Stomach smooth muscle (tissue), 2 donors: ENCODE measurements around the gene KHK.

Experiments used
- H3K27ac ChIP-seq: one replicate; pipeline ENCODE4 v1.7.0; 2013; ENCODE audit warnings: mild to moderate bottlenecking, low read length, inconsistent platforms
- H3K27me3 ChIP-seq, 2 donors: one replicate each; pipeline ENCODE4 v1.7.0; 2013; ENCODE audit warnings: low read length in 2 of 2; ENCODE audit not compliant: insufficient read depth in 2 of 2, control insufficient read depth in 1 of 2
- H3K36me3 ChIP-seq, 2 donors: one replicate each; pipeline ENCODE4 v1.7.0; 2013; ENCODE audit warnings: low read length in 2 of 2; ENCODE audit not compliant: control insufficient read depth in 2 of 2, insufficient read depth in 2 of 2
- H3K4me1 ChIP-seq: one replicate; pipeline ENCODE4 v1.7.0; 2013; ENCODE audit warnings: low read length; ENCODE audit not compliant: control insufficient read depth, insufficient read depth
- H3K4me3 ChIP-seq, 2 donors: one replicate each; pipeline ENCODE4 v1.7.0; 2013; ENCODE audit warnings: low read length in 2 of 2
- H3K9ac ChIP-seq, 2 donors: one replicate each; pipeline ENCODE4 v1.7.0; 2013; ENCODE audit warnings: low read length in 2 of 2, mild to moderate bottlenecking in 1 of 2
- H3K9me3 ChIP-seq, 2 donors: one replicate each; pipeline ENCODE4 v1.7.0; 2013; ENCODE audit warnings: low read length in 2 of 2; ENCODE audit not compliant: control insufficient read depth in 2 of 2
- donor health status: healthy.
- donor health status: Pancreatic carcinoma.

Gene KHK

DNA sequence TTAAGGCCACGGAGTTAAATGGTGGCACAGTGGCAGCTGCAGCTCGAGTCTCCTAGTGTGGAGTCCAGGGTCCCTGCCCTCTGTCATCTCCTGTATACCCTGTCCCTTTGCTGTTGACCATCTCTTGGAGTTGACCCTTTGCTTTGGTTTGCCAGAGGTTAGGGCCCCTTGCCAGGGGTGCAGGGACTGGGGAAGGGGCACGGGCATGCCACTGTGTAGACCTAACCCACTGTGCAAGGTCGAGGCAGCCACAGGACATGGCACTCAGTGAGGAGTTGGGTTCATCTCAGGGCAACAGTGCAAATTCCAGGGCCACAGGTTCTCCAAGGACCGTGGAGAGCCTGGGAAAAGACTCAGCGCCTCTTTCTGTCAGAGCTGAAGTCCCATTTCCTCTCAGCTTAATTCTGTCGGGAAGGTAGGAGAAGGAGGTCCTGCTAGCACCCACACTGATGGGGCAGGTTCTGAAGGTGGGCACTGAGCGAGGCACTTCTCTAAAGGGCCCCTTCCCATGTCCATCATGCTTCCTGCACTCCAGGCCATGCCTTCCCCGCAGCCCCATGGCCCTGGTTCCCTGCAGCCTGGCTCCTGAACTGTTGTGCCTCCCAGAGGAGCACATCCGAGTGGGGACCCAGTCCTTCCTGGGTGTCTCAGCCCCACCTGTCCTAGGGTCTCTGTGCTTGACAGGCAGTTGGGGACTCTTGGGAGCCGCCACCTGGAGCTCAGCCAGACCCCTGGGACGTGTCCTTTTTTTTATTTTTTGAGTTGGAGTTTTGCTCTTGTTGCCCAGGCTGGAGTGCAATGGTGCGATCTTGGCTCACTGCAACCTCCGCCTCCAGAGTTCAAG lies 2.8 kb downstream of the KHK start:
- Histone ChIP-seq H3K27me3 (no peaks in the 10 kb centered on the region), H3K9me3 (no peaks in the 10 kb centered on the region), H3K36me3 (peaks cover 0 to 2% of the 10 kb centered on the region in 2 donors), H3K4me3 (no peak overlapping the region), H3K27ac (no peak overlapping the region), H3K4me1 (peaks cover 30% of the 10 kb centered on the region), H3K9ac (no peak overlapping the region)

DNA sequence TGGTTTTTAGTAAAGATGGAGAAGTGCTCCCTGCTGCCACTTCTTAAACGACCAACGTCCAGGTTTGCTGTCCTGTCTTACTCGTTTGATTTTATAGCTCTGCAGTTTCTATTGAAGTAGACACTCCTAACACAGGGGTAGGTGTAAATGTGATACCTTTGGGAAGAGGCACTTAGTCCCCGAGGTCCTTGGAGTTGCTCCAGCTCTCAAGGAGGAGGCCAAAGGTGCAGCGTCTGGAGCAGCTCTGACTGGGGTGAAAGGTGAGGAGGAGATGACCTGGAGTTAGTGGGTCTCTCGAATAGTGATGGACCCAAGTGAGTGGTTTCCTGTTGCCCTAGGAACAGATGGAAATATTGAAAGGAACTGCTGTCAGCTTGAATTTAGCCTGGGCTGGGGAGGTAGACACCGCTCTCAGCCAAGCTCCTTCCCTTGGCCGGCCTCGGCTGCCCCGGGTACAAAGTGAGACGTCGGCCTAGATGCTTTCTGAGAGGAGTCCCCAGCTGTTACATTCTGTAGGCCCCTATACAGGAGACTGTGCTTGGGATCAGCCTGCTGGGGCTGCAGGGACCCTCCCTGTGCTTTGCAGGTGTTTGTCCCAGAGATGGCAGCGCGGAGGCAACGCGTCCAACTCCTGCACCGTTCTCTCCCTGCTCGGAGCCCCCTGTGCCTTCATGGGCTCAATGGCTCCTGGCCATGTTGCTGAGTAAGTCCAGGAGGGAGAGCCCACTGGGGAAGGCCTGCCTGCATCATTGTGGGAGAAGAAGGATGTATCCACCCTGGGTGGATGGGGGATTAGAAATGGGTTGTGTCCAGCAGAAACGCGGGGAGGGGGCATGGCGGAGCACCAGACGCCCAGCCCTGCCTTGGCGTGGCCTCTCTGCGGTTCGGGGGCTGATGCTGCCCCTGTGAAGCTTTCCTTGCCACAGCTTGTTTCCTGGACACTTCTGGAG lies 5.4 kb downstream of the KHK start:
- Histone ChIP-seq H3K27ac (no peak overlapping the region), H3K4me3 (no peak overlapping the region), H3K4me1 (peaks cover 19% of the 10 kb centered on the region)

DNA sequence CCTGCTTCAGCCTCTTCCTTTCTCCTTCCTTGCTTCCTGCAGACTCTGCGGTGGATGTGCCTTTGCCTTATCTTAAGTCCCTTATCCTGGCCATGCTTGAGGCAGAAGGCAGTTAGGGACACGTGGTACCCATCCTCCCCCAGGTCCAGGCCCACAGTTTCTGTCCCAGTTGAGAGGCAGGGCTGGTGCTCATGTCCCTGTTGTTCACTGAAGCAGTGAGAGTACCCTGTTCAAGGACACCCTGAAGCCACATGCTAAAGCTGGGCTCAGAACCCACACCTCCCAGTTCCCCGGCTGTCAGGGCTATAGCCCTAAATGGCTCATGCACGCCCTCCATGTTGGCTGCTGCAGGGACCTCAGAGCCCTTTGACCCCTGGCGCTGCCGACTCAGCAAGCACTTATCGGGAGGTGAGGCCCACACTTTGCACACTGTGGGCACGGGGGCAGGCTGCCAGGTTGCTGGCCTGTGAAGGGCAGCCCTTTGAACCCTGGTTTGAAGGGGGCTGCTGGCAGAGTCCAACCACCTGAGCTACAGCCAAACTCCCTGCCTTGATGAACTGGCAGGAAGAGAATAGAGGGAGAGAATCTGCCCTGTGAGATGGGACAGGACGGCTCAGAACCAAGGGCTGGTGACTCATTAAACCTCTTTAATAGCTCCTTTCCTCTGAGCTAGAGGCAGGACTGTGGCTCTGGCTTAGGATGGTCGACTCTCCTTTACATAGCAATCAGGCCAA lies 6.3 kb downstream of the KHK start:
- no peaks in the 10 kb centered on the region for H3K27me3 ChIP-seq
- H3K4me3 ChIP-seq = no peak overlapping the region
- H3K36me3 ChIP-seq = peaks cover 0 to 5% of the 10 kb centered on the region in 2 donors
- peaks cover 14% of the 10 kb centered on the region for H3K4me1 ChIP-seq
- H3K27ac ChIP-seq = no peak overlapping the region
- H3K9ac ChIP-seq = no peak overlapping the region
- no peaks in the 10 kb centered on the region for H3K9me3 ChIP-seq

More for the DNA sequence above, 5.4 kb downstream of the KHK start:
- Histone ChIP-seq H3K27me3 (no peaks in the 10 kb centered on the region), H3K9me3 (no peaks in the 10 kb centered on the region), H3K36me3 (peaks cover 0 to 2% of the 10 kb centered on the region in 2 donors), H3K9ac (no peak overlapping the region)

DNA sequence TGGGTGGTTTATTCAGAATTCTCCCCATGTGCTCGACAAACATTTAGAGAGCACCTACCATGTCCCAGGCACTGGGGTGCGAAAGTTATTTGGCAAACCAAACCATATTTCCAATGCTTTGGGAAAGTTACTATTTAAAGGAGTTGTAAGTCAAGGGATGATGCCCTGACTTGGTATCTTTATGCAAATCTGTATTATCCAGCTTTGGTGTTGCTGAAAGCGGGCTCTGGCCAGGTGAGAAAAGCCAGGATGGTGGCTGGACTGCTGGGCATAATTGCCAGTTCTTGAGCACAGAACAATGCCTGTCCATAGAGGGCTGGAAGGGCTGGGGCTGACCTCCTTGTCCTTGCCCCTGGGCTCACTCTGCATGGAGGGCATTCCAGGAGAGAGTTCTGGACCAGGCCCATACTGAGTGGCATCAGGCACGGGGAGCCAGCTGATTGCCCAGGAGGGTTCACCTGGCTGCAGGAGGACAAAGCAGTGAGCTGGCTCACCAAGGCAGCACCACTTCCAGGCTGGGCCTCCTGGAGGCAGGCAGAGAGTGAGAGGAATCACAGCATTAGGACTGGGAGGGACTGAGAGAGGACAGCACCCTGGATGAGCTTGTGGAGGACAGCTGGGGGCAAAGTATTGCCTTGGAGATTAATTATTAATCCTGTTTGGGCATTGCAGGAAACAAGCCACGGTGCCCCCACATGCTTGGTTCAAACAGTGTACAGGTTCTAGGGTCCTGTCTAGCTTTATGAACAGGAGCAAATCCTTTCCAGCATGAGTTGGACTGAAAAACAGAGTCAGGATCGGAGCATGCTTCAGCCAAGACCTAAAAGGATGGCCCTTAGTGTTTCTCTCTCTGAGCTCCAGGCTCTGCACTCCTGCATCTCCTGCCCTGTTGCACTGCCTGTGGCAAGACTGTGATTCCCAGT lies 7.1 kb downstream of the KHK start:
- Histone ChIP-seq H3K9me3 (no peaks in the 10 kb centered on the region), H3K4me3 (no peak overlapping the region), H3K27ac (no peak overlapping the region), H3K27me3 (no peaks in the 10 kb centered on the region), H3K9ac (no peak overlapping the region), H3K4me1 (peaks cover 14% of the 10 kb centered on the region), H3K36me3 (peaks cover 0 to 5% of the 10 kb centered on the region in 2 donors)

DNA sequence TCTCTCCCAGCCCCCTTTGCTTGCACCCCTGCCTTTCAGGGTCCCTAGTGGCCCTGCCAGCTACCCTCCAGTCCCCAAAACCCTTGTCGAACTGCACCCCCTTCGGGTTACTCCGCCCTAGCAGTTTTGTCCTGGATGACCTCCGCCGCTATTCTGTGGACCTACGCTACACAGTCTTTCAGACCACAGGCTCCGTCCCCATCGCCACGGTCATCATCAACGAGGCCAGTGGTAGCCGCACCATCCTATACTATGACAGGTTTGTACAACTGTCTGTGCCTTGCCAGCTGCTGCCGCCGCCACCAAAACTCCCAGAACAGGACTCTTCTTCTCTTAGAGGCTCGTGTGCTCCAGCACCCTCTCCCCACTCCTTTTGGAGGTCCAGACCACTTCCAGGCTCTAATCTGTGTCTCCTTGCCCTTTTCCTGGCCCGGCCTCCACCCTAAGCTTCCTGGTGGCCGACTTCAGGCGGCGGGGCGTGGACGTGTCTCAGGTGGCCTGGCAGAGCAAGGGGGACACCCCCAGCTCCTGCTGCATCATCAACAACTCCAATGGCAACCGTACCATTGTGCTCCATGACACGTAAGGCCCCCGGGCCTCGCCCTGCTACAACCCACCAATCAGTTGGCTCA lies 7.9 kb downstream of the KHK start:
- no peaks in the 10 kb centered on the region for H3K9me3 ChIP-seq
- H3K27me3 ChIP-seq = no peaks in the 10 kb centered on the region
- no peak overlapping the region for H3K9ac ChIP-seq
- H3K27ac ChIP-seq = no peak overlapping the region
- H3K36me3 ChIP-seq = peaks cover 0 to 8% of the 10 kb centered on the region in 2 donors
- peaks cover 14% of the 10 kb centered on the region for H3K4me1 ChIP-seq
- no peak overlapping the region for H3K4me3 ChIP-seq

DNA sequence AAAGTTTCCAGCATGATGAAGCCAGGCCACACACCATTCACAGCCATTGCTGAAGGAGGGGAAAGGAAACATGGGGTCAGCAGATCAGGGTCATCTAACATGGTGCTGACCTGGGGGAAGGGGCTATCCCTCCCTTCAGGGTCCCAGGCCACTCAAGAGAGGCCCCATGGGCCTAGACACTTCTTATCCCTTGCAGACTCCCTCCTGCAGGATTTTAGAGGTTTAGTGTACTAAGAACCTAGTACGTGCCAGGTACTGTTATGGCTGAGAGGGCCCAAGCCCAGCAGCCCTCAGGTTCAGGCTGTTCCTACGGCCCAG lies 8.8 kb downstream of the KHK start:
- no peak overlapping the region for H3K9ac ChIP-seq
- no peak overlapping the region for H3K4me3 ChIP-seq
- H3K9me3 ChIP-seq = no peaks in the 10 kb centered on the region
- H3K27me3 ChIP-seq = no peaks in the 10 kb centered on the region
- peaks cover 0 to 10% of the 10 kb centered on the region in 2 donors for H3K36me3 ChIP-seq
- peaks cover 14% of the 10 kb centered on the region for H3K4me1 ChIP-seq
- no peak overlapping the region for H3K27ac ChIP-seq

DNA sequence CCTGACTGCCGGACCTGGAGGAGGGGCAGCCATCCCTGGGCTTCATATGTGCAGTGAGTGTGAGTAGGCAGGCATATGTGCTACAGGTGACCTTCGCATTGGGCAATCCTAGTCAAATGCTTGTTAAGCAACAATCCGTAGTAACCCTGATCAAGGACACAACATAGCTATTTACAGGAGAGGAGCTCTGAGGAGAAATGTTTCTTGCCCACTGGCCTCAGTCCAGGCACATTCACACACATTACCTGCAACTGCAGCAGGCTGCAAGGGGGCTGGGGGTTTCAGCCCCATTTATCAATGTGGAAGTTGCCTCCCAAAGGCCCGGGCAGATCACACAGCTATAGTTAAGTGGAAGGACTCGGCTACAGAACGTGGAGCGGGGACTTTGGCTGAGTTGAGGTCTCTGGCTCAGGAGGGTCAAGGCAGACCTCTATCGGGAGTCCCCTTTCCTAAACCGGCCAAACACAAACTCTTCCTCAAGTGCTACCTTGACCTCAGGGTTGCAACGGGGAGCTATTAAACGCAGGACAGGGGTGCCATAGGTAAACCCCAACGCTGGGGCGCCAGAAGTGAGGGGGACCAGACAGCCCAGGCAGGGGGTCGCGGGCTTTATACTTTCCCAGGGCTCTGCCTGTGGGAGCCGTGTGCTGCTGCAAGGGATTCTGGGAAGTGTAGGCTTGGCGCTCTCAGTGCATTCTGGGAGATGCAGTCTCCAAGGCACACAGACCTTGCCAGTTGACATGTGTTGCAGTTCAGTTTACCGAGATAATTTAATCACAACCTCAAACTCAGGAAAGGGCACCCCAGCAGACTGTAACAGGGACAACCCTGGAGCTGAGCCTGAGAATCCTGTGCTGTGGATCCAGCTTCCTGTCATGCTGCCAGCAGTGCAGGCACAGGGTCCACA lies 9.4 kb downstream of the KHK start:
- H3K36me3 ChIP-seq = peaks cover 0 to 10% of the 10 kb centered on the region in 2 donors
- H3K27me3 ChIP-seq = no peaks in the 10 kb centered on the region
- H3K4me1 ChIP-seq = peaks cover 14% of the 10 kb centered on the region
- peak overlapping the region in 1 of 2 donors; percentile 71 for H3K4me3 ChIP-seq
- peak overlapping the region in 1 of 2 donors; percentile 29 for H3K9ac ChIP-seq
- H3K9me3 ChIP-seq = no peaks in the 10 kb centered on the region
- H3K27ac ChIP-seq = no peak overlapping the region

DNA sequence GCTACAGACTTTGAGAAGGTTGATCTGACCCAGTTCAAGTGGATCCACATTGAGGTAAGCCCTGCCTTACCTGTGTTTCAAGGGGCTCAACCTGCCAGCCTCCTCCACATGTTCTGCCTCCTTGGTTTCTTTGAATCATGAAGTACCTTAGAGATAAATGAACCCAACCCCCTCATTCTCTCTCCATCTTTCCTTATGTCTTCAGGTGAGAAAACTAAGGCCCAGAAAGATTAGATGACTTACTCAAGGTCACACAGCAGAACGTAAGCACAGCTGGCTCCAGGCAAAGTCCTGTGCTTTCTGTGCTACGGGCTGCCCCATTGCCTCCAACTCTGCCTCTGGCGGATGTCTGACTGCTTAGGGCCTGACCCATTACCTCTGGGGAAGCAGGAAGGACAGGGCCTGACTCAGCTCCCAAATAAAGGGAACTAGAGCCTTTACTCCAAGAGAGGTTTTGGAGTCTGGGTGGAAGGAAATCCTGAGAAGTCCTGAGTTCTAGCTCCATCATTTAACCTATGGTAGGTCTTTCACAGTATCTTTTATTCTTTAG lies 10.3 kb downstream of the KHK start:
- no peak overlapping the region for H3K4me3 ChIP-seq
- H3K27me3 ChIP-seq = no peaks in the 10 kb centered on the region
- H3K4me1 ChIP-seq = peaks cover 14% of the 10 kb centered on the region
- no peaks in the 10 kb centered on the region for H3K9me3 ChIP-seq
- H3K27ac ChIP-seq = no peak overlapping the region
- H3K36me3 ChIP-seq = peaks cover 0 to 10% of the 10 kb centered on the region in 2 donors
- H3K9ac ChIP-seq = no peak overlapping the region

DNA sequence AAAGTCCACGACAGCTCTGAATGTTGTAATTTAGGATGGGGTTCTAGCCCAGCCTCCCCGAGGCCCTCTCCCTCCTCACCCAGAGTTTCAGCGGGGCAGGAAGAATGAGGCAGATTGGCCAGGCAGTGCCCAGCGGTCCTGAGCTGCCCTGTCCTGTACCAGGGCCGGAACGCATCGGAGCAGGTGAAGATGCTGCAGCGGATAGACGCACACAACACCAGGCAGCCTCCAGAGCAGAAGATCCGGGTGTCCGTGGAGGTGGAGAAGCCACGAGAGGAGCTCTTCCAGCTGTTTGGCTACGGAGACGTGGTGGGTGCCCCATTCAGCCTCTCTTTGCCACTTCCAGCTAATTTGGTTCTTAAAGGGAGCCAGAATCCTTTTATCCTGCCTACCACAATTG lies 10.8 kb downstream of the KHK start:
- Histone ChIP-seq H3K36me3 (peaks cover 0 to 8% of the 10 kb centered on the region in 2 donors), H3K4me1 (peaks cover 14% of the 10 kb centered on the region), H3K27ac (no peak overlapping the region), H3K4me3 (no peak overlapping the region), H3K27me3 (no peaks in the 10 kb centered on the region), H3K9me3 (no peaks in the 10 kb centered on the region), H3K9ac (no peak overlapping the region)
